Endodermal cell (in vitro differentiated cells): Measurements from ENCODE around the gene ATP5ME. TPM values are rescaled to one million over a fixed set of nuclear protein-coding genes. Genes with fewer than 3 reads are reported as not detected.

ENCODE experiments used
- DNase-seq: peaks from one replicate; pipeline ENCODE4 v3.0.0-alpha.2; 2017
- H3K27ac ChIP-seq: 2 replicates; pipeline ENCODE4 v1.5.1; 2013; ENCODE audit warnings: mild to moderate bottlenecking, low read depth, low read length, moderate library complexity
- H3K27me3 ChIP-seq: 2 replicates; pipeline ENCODE4 v1.6.1; 2013; ENCODE audit warnings: mild to moderate bottlenecking, low read length, moderate library complexity; ENCODE audit not compliant: insufficient read depth, control insufficient read depth, poor library complexity, severe bottlenecking
- H3K36me3 ChIP-seq: 2 replicates; pipeline ENCODE4 v1.7.0; 2013; ENCODE audit warnings: mild to moderate bottlenecking, low read length, moderate library complexity; ENCODE audit not compliant: control insufficient read depth, insufficient read depth
- H3K4me1 ChIP-seq: one replicate; pipeline ENCODE4 v1.7.0; 2013; ENCODE audit warnings: low read length; ENCODE audit not compliant: control insufficient read depth, insufficient read depth
- H3K4me3 ChIP-seq: 2 replicates; pipeline ENCODE4 v1.5.1; 2013; ENCODE audit warnings: mild to moderate bottlenecking, low read length, moderate library complexity
- H3K9ac ChIP-seq: 2 replicates; pipeline ENCODE4 v1.6.1; 2013; ENCODE audit warnings: mild to moderate bottlenecking, low read length, moderate library complexity; ENCODE audit not compliant: poor library complexity, severe bottlenecking; ENCODE audit errors: extremely low read depth
- H3K9me3 ChIP-seq: 2 replicates; pipeline ENCODE4 v1.6.1; 2013; ENCODE audit warnings: mild to moderate bottlenecking, low read length, moderate library complexity; ENCODE audit not compliant: control insufficient read depth
- H3K27ac Mint-ChIP-seq: 2 replicates; pipeline ENCODE4 v1.8.0; 2020; ENCODE audit warnings: mixed read lengths
- H3K27me3 Mint-ChIP-seq: 2 replicates; pipeline ENCODE4 v1.8.0; 2021; ENCODE audit warnings: mild to moderate bottlenecking, mixed read lengths; ENCODE audit not compliant: insufficient read depth
- H3K36me3 Mint-ChIP-seq: 2 replicates; pipeline ENCODE4 v1.8.0; 2020; ENCODE audit warnings: low read depth, mixed read lengths
- H3K4me1 Mint-ChIP-seq: 2 replicates; pipeline ENCODE4 v1.8.0; 2020; ENCODE audit warnings: mixed read lengths
- H3K4me3 Mint-ChIP-seq: 2 replicates; pipeline ENCODE4 v1.8.0; 2020; ENCODE audit warnings: mild to moderate bottlenecking, moderate library complexity, mixed read lengths
- H3K9me3 Mint-ChIP-seq: 2 replicates; pipeline ENCODE4 v1.8.0; 2020; ENCODE audit warnings: mild to moderate bottlenecking, mixed read lengths
- CTCF ChIP-seq: fragments of 200-600 bp; sonication (generic); conservative IDR thresholded peaks from 2 replicates; pipeline ENCODE4 v1.5.0; 2021; ENCODE audit warnings: antibody characterized with exemption, mild to moderate bottlenecking
- WGBS, 2 experiments: methylation state at CpG; one replicate each; pipeline versions ENCODE4 v1.1.5 to v1.1.7; 2013; ENCODE audit warnings: missing lambda C conversion rate in 2 of 2, mixed read lengths in 1 of 2; ENCODE audit not compliant: insufficient coverage in 1 of 2, insufficient read length in 1 of 2; 5-methylcytosine and 5-hydroxymethylcytosine counted together
- total RNA-seq, 2 donors: library from RNA; stranded (reverse); fragmentation: NEBNext Ultra II Directional in 1 of 2; extraction: Animal tissue kit (Norgen Biotek cat#: 25700) in 1 of 2; gene quantifications; 2 replicates in 1 of 2; 3 replicates in 1 of 2; pipeline ENCODE4 v1.2.1, GENCODE V29; 2021

The ATP5ME gene
- total RNA-seq, 2 donors from 2014 or later, result 407 to 456 TPM

- no peaks in the 10 kb centered on the region for H3K4me1 ChIP-seq
- Mint-ChIP-seq H3K4me1 (no peaks in the 10 kb centered on the region), H3K27me3 (no peaks in the 10 kb centered on the region), H3K4me3 (no peak overlapping the region), H3K27ac (no peak overlapping the region), H3K36me3 (peaks cover 38% of the 10 kb centered on the region), H3K9me3 (peaks cover 10% of the 10 kb centered on the region)
- no peak overlapping the region for H3K27ac ChIP-seq
- H3K4me3 ChIP-seq, result no peak overlapping the region
- TF ChIP-seq CTCF, result no peak
- H3K9ac ChIP-seq, result no peak overlapping the region
- WGBS, 2 experiments, result 87 to 100% methylated on average over 1 to 3 of the region's 3 CpGs
- no peaks in the 10 kb centered on the region for H3K9me3 ChIP-seq
- DNase-seq, result no peak
- no peaks in the 10 kb centered on the region for H3K27me3 ChIP-seq
- H3K36me3 ChIP-seq, result peaks cover 44% of the 10 kb centered on the region
Measured at GRCh38 chr4:712093-712492, 38.0 kb upstream of the ATP5ME start.

- no peak overlapping the region for H3K4me3 Mint-ChIP-seq
Measured at GRCh38 chr4:710916-711315, 36.8 kb upstream of the ATP5ME start.

GRCh38 chr4:710116-710515 is 36.0 kb upstream of the ATP5ME start:
- TF ChIP-seq CTCF, result no peak
- Mint-ChIP-seq H3K4me1 (no peaks in the 10 kb centered on the region), H3K27me3 (peaks cover 2% of the 10 kb centered on the region), H3K9me3 (peaks cover 10% of the 10 kb centered on the region), H3K27ac (no peak overlapping the region), H3K36me3 (peaks cover 38% of the 10 kb centered on the region), H3K4me3 (no peak overlapping the region)
- Histone ChIP-seq H3K27me3 (peaks cover 1% of the 10 kb centered on the region), H3K4me3 (no peak overlapping the region), H3K4me1 (no peaks in the 10 kb centered on the region), H3K36me3 (peaks cover 44% of the 10 kb centered on the region), H3K9me3 (no peaks in the 10 kb centered on the region), H3K27ac (no peak overlapping the region), H3K9ac (no peak overlapping the region)
- DNase-seq, result no peak
- 90% methylated on average over 8 to 9 of the region's 9 CpGs for WGBS, 2 experiments

More at GRCh38 chr4:710916-711315, 36.8 kb upstream of the ATP5ME start:
- Histone ChIP-seq H3K27me3 (no peaks in the 10 kb centered on the region), H3K4me3 (no peak overlapping the region), H3K4me1 (no peaks in the 10 kb centered on the region), H3K36me3 (peaks cover 44% of the 10 kb centered on the region), H3K9ac (no peak overlapping the region), H3K9me3 (no peaks in the 10 kb centered on the region), H3K27ac (no peak overlapping the region)
- Mint-ChIP-seq H3K4me1 (no peaks in the 10 kb centered on the region), H3K9me3 (peaks cover 10% of the 10 kb centered on the region), H3K27ac (peak overlapping the region; percentile 25), H3K27me3 (no peaks in the 10 kb centered on the region), H3K36me3 (peaks cover 38% of the 10 kb centered on the region)
- 94 to 95% methylated on average over 8 to 13 of the region's 13 CpGs for WGBS, 2 experiments
- no peak for TF ChIP-seq CTCF
- no peak for DNase-seq
